K562 (cell line): ENCODE results near the gene HLTF. TPM values are rescaled to one million over a fixed set of nuclear protein-coding genes. Genes with fewer than 3 reads are reported as not detected.

Experiments
- ATAC-seq: fragments of 200-7000 bp; cut with Tn5 transposase; 3 replicates; pipeline ENCODE4 v1.9.1; 2020; ENCODE audit warnings: moderate library complexity
- BruUV-seq: library from RNA; stranded (reverse); fragments of 400-500 nt; replicated peaks from 2 replicates; lab custom pipeline; 2021; lab: Mats Ljungman, UMichigan
- CTCF ChIA-PET: fragments of 300-600 bp; formaldehyde crosslinking; extraction: SDS; loops from one replicate; lab custom pipeline; 2021; ENCODE audit warnings: low intra/inter-chr PET ratio; lab: Yijun Ruan, JAX
- POLR2A ChIA-PET: fragments of 300-600, 350-650 bp; sonication (Branson Sonifier 250); formaldehyde crosslinking; extraction: SDS; loops from one replicate; lab custom pipeline; 2021; ENCODE audit warnings: antibody characterized with exemption, inconsistent platforms; lab: Yijun Ruan, JAX
- DNase-seq, 4 experiments: peaks; one replicate each; pipeline versions ENCODE4 v3.0.0 to v3.0.0-alpha.2; 2011 to 2018; ENCODE audit warnings: low spot score in 3 of 4, mixed read lengths in 3 of 4; ENCODE audit errors: extremely low read depth in 1 of 4
- FAIRE-seq: peaks from 2 replicates; lab custom pipeline; 2011; peaks lifted over from hg19 to GRCh38; lab: Jason Lieb, UNC
- H2AFZ ChIP-seq: 2 replicates; pipeline ENCODE4 v1.6.0; 2011; ENCODE audit warnings: low read depth, low read length, control low read depth, inconsistent platforms
- H3K27ac ChIP-seq: fragments of 200-600 bp; 3 replicates; pipeline ENCODE4 v1.8.0; 2011; ENCODE audit warnings: low read depth, mild to moderate bottlenecking, control low read depth, inconsistent platforms, low read length, moderate library complexity, mixed read lengths; ENCODE audit errors: extremely low read depth
- H3K27me3 ChIP-seq, 2 experiments: fragments of 300-600 bp in 1 of 2; 2 replicates in 1 of 2; 3 replicates in 1 of 2; pipeline versions ENCODE4 v1.6.0 to v1.8.0; 2011; ENCODE audit warnings: inconsistent platforms in 2 of 2, low read length in 2 of 2, mild to moderate bottlenecking in 1 of 2, mixed read lengths in 1 of 2, moderate library complexity in 1 of 2; ENCODE audit not compliant: control insufficient read depth in 2 of 2, insufficient read depth in 2 of 2
- H3K36me3 ChIP-seq: fragments of 300-600 bp; 3 replicates; pipeline ENCODE4 v1.8.0; 2011; ENCODE audit warnings: mild to moderate bottlenecking, low read length, inconsistent platforms; ENCODE audit not compliant: control insufficient read depth, insufficient read depth
- H3K4me1 ChIP-seq, 2 experiments: fragments of 200-600 bp in 1 of 2; replicated peaks in 1 of 2; 2 replicates in 1 of 2; 3 replicates in 1 of 2; pipeline versions ENCODE4 v1.5.1 to v1.8.0; 2011; ENCODE audit warnings: inconsistent platforms in 2 of 2, low read length in 2 of 2, mild to moderate bottlenecking in 1 of 2, mixed read lengths in 1 of 2, moderate library complexity in 1 of 2; ENCODE audit not compliant: control insufficient read depth in 2 of 2, insufficient read depth in 2 of 2
- H3K4me2 ChIP-seq: 2 replicates; pipeline ENCODE4 v1.6.1; 2011; ENCODE audit warnings: low read length, control low read depth, inconsistent platforms, mixed read lengths; ENCODE audit not compliant: insufficient read depth
- H3K4me3 ChIP-seq: fragments of 200-600 bp; sonication (generic), shearing (Covaris generic); 2 replicates; pipeline ENCODE4 v1.5.1; 2016; ENCODE audit warnings: control low read depth, inconsistent platforms
- H3K79me2 ChIP-seq: fragments of 200-600 bp; 3 replicates; pipeline ENCODE4 v1.8.0; 2011; ENCODE audit warnings: low read length, inconsistent platforms; ENCODE audit not compliant: control insufficient read depth, insufficient read depth
- H3K9ac ChIP-seq, 2 experiments: 2 replicates each; pipeline versions ENCODE4 v1.6.0 to v1.6.1; 2011; ENCODE audit warnings: low read depth in 2 of 2, low read length in 2 of 2, control low read depth in 1 of 2, inconsistent platforms in 1 of 2, mild to moderate bottlenecking in 1 of 2, mixed read lengths in 1 of 2; ENCODE audit not compliant: insufficient read depth in 1 of 2
- H3K9me1 ChIP-seq: one replicate; pipeline ENCODE4 v1.6.0; 2011; ENCODE audit warnings: inconsistent platforms, mild to moderate bottlenecking, low read length, moderate library complexity; ENCODE audit not compliant: control insufficient read depth, insufficient read depth
- H3K9me3 ChIP-seq: replicated peaks from 2 replicates; pipeline ENCODE4 v1.5.1; 2011; ENCODE audit warnings: low read depth, low read length, inconsistent platforms; ENCODE audit not compliant: control insufficient read depth, insufficient read depth
- H4K20me1 ChIP-seq: replicated peaks from 2 replicates; pipeline ENCODE4 v1.6.1; 2011; ENCODE audit warnings: low read length, inconsistent platforms, mixed read lengths; ENCODE audit not compliant: control insufficient read depth, insufficient read depth
- FOS ChIP-seq: IDR thresholded peaks from 3 replicates; pipeline ENCODE4 v1.6.1; 2011; ENCODE audit not compliant: insufficient read length; ENCODE audit errors: extremely low read depth
- WGBS: fragments of 100-300 bp; shearing (Covaris generic); methylation state at CpG from one replicate; pipeline ENCODE4 v1.1.6; 2016; ENCODE audit warnings: low coverage, mixed read lengths; ENCODE audit not compliant: insufficient coverage; ENCODE audit errors: missing lambda C conversion rate; 5-methylcytosine and 5-hydroxymethylcytosine counted together
- in situ Hi-C: fragments of 300-500 bp; cut with MboI; formaldehyde crosslinking; loops from 4 replicates; pipeline ENCODE4 v1.15.0; 2018; ENCODE audit warnings: inconsistent platforms, mixed read lengths
- intact Hi-C: fragments of 100-400 bp; cut with micrococcal nuclease; formaldehyde crosslinking; loops from 2 replicates; pipeline ENCODE4 v1.14.2; 2022
- polyA plus RNA-seq, 8 experiments: library from polyadenylated mRNA; depleted of rRNA in 4 of 8; stranded (reverse) in 5 of 8; unstranded in 3 of 8; fragments of >200 nt; fragmentation: Nextera tagmentation in 2 of 8; fragmentation: Illumina TruSeq in 1 of 8; extraction: Ambion mirVana in 2 of 8; extraction: Trizol in 1 of 8; gene quantifications; 2 replicates each; pipeline versions ENCODE4 v1.2.1 to v1.2.3, GENCODE V29; 2011 to 2014; ENCODE audit warnings: inconsistent platforms in 1 of 8, missing spikeins in 1 of 8
- total RNA-seq, 7 experiments: library from RNA; depleted of rRNA in 6 of 7; stranded (reverse); fragments of >200 nt in 6 of 7; fragmentation: Illumina TruSeq in 2 of 7; extraction: Trizol in 2 of 7; gene quantifications; 2 replicates each; pipeline versions ENCODE4 v1.2.1 to v1.2.3, GENCODE V29; 2011 to 2021; ENCODE audit warnings: low replicate concordance in 1 of 7
- TF ChIP-seq, protein P1 (sequence below): sonication (generic); IDR thresholded peaks from 2 replicates; pipeline ENCODE4 v1.6.1; 2016

The HLTF gene
- total and polyA plus RNA-seq, 9 of the 15 experiments (the other 6 are each of a cell fraction or from before 2014, with no cell fraction given), result 35.1 to 82.4 (median 50.4) TPM

DNA sequence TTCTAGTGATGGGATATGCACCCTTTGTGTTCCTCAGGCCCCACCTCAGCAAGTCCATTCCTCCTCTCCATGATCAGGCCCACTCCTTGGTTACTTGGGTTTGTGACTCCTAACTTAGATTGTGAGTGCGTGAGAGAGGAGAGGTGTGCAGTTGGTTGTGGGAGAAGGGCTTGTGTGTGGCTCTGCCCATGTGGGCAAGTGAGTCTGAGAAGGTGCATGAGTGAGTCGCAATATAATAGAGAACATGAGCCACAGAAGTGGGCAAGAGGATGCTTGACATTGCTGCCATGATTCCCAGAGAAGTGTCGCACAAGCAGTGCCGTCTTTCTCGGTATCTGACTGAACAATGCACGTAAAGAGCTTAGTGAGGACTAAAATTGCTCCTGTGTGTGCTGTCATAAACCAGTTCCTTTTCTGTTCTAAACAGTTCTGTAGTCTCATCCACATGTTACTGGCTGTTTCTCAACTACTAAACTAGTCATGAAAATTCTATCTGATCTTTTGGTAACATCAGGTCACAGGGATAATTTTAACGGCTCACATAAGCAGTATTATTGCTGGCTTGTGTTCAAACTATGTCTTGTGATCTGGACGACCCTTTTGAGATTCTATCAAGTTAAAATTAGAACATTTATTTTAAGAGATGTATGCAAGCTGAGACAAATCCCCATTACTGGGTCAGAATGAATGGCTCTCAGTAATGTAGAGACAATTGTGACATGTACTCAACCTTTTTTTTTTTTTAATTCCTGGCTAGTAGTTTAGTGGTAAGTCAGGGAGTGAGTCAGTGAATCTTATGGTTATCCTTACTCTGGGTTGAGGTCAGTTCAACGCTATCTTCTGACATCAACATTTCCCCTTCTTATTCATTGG, 69.4 kb downstream of the HLTF start:
- Histone ChIP-seq H3K27me3 (no peaks in the 10 kb centered on the region), H4K20me1 (no peaks in the 10 kb centered on the region), H3K79me2 (no peaks in the 10 kb centered on the region), H3K4me1 (no peaks in the 10 kb centered on the region; a peak in 1 of 5 replicates), H3K36me3 (peaks cover 7% of the 10 kb centered on the region; the same call in 1 of the 3 replicates), H3K9me3 (no peaks in the 10 kb centered on the region), H3K9ac (no peak overlapping the region), H3K4me3 (no peak overlapping the region), H3K4me2 (no peak overlapping the region), H2AFZ (no peak overlapping the region), H3K9me1 (no peaks in the 10 kb centered on the region), H3K27ac (no peak overlapping the region)
- DNase-seq (no peak), ATAC-seq (peak; percentile 21; the same call in 1 of the 3 replicates), FAIRE-seq (no peak)
- TF ChIP-seq, protein P1, sequence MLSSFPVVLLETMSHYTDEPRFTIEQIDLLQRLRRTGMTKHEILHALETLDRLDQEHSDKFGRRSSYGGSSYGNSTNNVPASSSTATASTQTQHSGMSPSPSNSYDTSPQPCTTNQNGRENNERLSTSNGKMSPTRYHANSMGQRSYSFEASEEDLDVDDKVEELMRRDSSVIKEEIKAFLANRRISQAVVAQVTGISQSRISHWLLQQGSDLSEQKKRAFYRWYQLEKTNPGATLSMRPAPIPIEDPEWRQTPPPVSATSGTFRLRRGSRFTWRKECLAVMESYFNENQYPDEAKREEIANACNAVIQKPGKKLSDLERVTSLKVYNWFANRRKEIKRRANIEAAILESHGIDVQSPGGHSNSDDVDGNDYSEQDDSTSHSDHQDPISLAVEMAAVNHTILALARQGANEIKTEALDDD, result peak; percentile 30; the same call in 1 of the 2 replicates
- no peak for TF ChIP-seq FOS
- in situ Hi-C loops (no loop called here), intact Hi-C loops (no loop called here)
- no TSS peak for BruUV-seq
- WGBS, result 79% methylated on average over 9 of the region's 9 CpGs
- CTCF ChIA-PET, result interaction anchor here (0.7 kb wide), 1 partner anchor 65 kb away, joined by 4 read pairs; no protein-coding TSS in a partner anchor
- POLR2A ChIA-PET, result interaction anchor here (0.7 kb wide), 1 partner anchor 104 kb away, joined by 4 read pairs; no protein-coding TSS in a partner anchor
